Aorta (tissue), 5 donors: ENCODE measurements around the gene GUF1. TPM values are rescaled to one million over a fixed set of nuclear protein-coding genes. Genes with fewer than 3 reads are reported as not detected.

Experiments used
- ATAC-seq: fragments of 200-7000 bp; cut with Tn5 transposase; one replicate; pipeline ENCODE4 v1.9.1; 2022; ENCODE audit warnings: moderate library complexity; ENCODE audit not compliant: low FRiP score
- DNase-seq, 2 donors: peaks; one replicate each; pipeline ENCODE4 v3.0.0-alpha.2; 2020
- H3K27ac ChIP-seq, 2 donors: one replicate each; pipeline ENCODE4 v1.5.1; 2013; ENCODE audit warnings: low read length in 2 of 2, mild to moderate bottlenecking in 2 of 2, moderate library complexity in 2 of 2, control low read depth in 1 of 2, inconsistent platforms in 1 of 2, low read depth in 1 of 2
- H3K27me3 ChIP-seq, 2 donors: one replicate each; pipeline ENCODE4 v1.6.1; 2013; ENCODE audit warnings: control low read depth in 1 of 2, low read length in 1 of 2, mild to moderate bottlenecking in 1 of 2, moderate library complexity in 1 of 2; ENCODE audit not compliant: insufficient read depth in 2 of 2, control insufficient read depth in 1 of 2
- H3K36me3 ChIP-seq, 2 donors: one replicate each; pipeline ENCODE4 v1.6.1; 2013; ENCODE audit warnings: control low read depth in 1 of 2, low read length in 1 of 2, mild to moderate bottlenecking in 1 of 2; ENCODE audit not compliant: insufficient read depth in 2 of 2, control insufficient read depth in 1 of 2
- H3K4me1 ChIP-seq, 2 donors: one replicate each; pipeline ENCODE4 v1.6.1; 2013; ENCODE audit warnings: low read length in 2 of 2, control low read depth in 1 of 2, mild to moderate bottlenecking in 1 of 2, moderate library complexity in 1 of 2; ENCODE audit not compliant: insufficient read depth in 2 of 2, control insufficient read depth in 1 of 2
- H3K4me3 ChIP-seq, 2 donors: one replicate each; pipeline ENCODE4 v1.5.1; 2013; ENCODE audit warnings: low read length in 2 of 2, control low read depth in 1 of 2, mild to moderate bottlenecking in 1 of 2
- H3K9me3 ChIP-seq: one replicate; pipeline ENCODE4 v1.6.1; 2013; ENCODE audit warnings: mild to moderate bottlenecking, low read length; ENCODE audit not compliant: control insufficient read depth
- WGBS, 2 donors: extraction: QIAGEN DNeasy Blood & Tissue Kit; methylation state at CpG; one replicate each; pipeline ENCODE4 v1.1.7; 2013; 5-methylcytosine and 5-hydroxymethylcytosine counted together
- intact Hi-C, 2 donors: fragments of 100-400 bp; cut with DNase I; formaldehyde crosslinking; loops; one replicate each; pipeline versions ENCODE4 v1.14.2 to v1.15.0; 2022
- polyA plus RNA-seq, 2 donors: library from polyadenylated mRNA; stranded (reverse); fragments of 200-250 nt; gene quantifications; one replicate each; pipeline ENCODE4 v1.2.3, GENCODE V29; 2013
- total RNA-seq, 2 donors: library from RNA; stranded (reverse); fragmentation: NEBNext Ultra II Directional; extraction: Animal tissue kit (Norgen Biotek cat#: 25700); gene quantifications; one replicate each; pipeline ENCODE4 v1.2.1, GENCODE V29; 2021
- donor health status: healthy with polysubstance abuse.
- donor health status: Bipolar disorder and iron deficiency.
- donor health status: DM: no; HTN: no; CAD: no.
- donor health status: DM: no; HTN: no; CAD: no.
- donor health status: DM: yes; HTN: yes; CAD: no.

Gene GUF1
- total and polyA plus RNA-seq, 4 donors = 6.3 to 11.5 (median 9.7) TPM

DNA sequence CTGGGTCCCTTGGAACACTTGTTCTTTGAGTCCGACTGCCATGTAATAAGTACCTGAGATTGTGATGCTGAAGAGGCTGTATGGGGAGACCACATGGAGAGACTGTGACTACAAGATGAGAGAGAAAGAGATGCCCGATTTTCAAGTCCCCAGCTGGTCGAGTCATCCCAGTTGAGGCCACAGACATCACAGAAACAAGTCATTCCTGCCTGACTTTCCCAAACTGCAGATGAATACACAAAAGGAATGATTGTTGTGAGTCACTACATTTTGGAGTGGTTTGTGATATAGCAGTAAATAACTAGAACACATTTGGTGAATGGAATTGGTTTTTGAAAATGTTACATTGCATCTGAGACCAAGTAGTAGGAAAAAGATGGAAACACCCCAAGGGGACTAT is 17.8 kb upstream of the GUF1 start:
- Histone ChIP-seq H3K36me3 (no peaks in the 10 kb centered on the region), H3K4me3 (no peak overlapping the region), H3K9me3 (no peaks in the 10 kb centered on the region), H3K27me3 (no peaks in the 10 kb centered on the region), H3K4me1 (no peaks in the 10 kb centered on the region), H3K27ac (no peak overlapping the region)
- ATAC-seq = no peak
- WGBS, 2 donors = 45 to 48% methylated on average over 3 of the region's 3 CpGs
- intact Hi-C loops = no loop called here
- no peak for DNase-seq

DNA sequence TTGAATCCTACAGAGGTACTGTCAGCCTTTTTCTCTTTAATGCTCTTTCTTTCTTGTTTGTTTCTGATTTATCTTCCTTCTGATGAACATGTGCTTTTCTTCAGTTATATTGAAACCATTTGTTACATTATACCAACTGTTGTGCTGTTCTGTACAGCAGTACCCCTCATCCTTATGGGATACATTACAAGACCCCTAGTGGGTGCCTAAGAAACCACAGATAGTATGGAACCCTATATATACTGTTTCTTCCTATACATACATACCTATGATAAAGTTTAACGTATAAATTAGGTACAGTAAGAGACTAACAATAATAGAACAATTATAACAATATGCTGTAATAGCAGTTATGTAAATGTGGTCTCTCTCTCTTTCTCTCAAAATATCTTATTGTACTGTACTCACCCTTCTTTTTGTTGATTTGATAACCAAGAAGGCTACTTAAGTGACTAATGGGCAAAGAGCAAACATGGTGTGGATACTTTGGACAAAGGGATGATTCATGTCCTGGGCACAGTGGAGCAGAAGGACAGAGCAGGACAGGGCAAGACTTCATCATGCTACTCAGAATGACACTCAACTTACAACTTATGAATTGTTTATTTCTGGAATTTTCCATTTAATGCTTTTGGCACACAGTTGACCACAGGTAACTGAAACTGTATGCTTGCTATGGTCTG is 16.1 kb upstream of the GUF1 start:
- H3K4me1 ChIP-seq = no peaks in the 10 kb centered on the region
- no peaks in the 10 kb centered on the region for H3K9me3 ChIP-seq
- no peak overlapping the region for H3K27ac ChIP-seq
- no peaks in the 10 kb centered on the region for H3K36me3 ChIP-seq
- no peaks in the 10 kb centered on the region for H3K27me3 ChIP-seq
- no peak overlapping the region for H3K4me3 ChIP-seq
- DNase-seq (no peak), ATAC-seq (no peak)
- 81 to 84% methylated on average over 1 of the region's 1 CpG for WGBS, 2 donors
- intact Hi-C loops = no loop called here

DNA sequence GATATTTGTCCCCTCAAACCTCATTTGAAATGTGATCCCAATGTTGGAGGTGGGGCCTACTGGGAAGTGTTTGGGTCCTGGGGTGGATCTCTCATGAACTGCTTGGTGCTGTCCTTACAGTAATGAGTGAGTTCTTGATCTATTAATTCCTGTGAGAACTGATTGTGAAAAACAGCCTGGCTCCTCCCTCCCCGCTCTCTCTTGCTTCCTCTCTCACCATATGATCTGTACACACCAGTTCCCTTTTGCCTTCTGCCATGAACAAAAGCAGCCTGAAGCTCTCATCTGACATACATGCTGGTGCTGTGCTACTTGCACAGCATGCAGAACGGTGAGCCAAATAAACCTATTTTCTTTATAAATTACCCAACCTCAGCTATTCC is 15.6 kb upstream of the GUF1 start:
- no peaks in the 10 kb centered on the region for H3K4me1 ChIP-seq
- no peak for ATAC-seq
- H3K27ac ChIP-seq = no peak overlapping the region
- no peak for DNase-seq
- H3K27me3 ChIP-seq = no peaks in the 10 kb centered on the region
- no peak overlapping the region for H3K4me3 ChIP-seq
- 36 to 43% methylated on average over 2 of the region's 2 CpGs for WGBS, 2 donors
- no peaks in the 10 kb centered on the region for H3K36me3 ChIP-seq
- intact Hi-C loops = no loop called here
- no peaks in the 10 kb centered on the region for H3K9me3 ChIP-seq

DNA sequence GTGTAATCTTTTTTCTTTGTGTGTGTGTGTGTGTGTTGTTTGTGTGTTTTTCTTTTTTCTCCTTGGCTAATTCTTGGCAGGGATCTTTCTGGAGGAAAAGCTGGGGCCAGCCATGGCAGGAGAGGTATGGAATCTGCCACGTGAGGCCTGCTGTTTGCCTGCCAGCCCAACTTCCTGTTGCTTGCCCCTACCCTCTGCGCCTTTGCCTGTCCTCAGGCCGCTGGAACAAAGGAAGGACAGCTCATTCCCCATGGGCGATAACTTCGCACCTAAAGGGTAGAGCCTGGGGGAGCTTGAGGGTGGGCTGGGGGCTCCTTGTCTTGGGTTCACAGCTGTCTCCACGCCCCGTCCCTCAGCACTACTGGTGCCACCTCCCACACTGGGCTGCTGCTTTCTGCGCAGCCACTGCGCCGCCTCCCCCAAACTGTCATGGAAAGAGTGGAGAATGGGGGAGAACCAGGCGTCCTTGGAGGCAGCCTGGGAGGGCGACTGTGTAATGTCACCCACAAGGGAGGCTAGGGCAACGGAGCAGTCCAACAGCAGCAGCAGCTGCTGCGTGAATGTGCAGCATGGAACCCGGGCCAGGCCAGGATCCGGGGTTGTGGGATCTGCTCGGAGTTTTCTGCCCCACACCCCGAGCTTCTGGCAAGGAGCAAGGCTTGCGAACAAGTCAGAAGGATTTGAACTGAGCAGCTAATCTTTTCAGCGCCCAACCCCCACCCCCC is 14.5 kb upstream of the GUF1 start:
- DNase-seq = no peak
- Histone ChIP-seq H3K36me3 (no peaks in the 10 kb centered on the region), H3K27ac (no peak overlapping the region), H3K9me3 (no peaks in the 10 kb centered on the region), H3K27me3 (no peaks in the 10 kb centered on the region), H3K4me1 (no peaks in the 10 kb centered on the region), H3K4me3 (no peak overlapping the region)
- ATAC-seq = no peak
- WGBS, 2 donors = 92% methylated on average over 20 of the region's 20 CpGs
- intact Hi-C loops = no loop called here

DNA sequence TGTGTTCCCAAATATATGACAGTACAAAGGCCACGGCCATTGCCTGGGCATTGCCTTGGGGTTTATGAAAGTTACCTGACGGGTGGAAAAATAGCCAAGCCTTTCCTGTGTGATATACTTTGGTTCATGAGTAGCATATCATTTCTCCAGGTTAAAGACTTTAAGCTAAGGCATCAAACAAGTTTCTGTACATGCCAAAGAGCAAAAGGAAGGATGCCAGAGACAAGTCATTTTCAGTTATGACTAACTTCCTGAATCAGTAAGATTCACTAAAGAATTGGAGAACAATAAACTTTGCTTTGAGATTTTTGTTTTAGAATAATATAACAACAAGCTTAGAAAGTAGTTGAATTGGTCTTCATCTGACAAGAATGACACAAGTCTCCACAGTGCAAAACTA is 9.7 kb upstream of the GUF1 start:
- H3K9me3 ChIP-seq = no peaks in the 10 kb centered on the region
- ATAC-seq (no peak), DNase-seq (no peak)
- intact Hi-C loops = no loop called here
- H3K4me1 ChIP-seq = no peaks in the 10 kb centered on the region
- no peaks in the 10 kb centered on the region for H3K36me3 ChIP-seq
- no peak overlapping the region for H3K27ac ChIP-seq
- WGBS, 2 donors = 43 to 48% methylated on average over 2 of the region's 2 CpGs
- no peak overlapping the region for H3K4me3 ChIP-seq
- H3K27me3 ChIP-seq = no peaks in the 10 kb centered on the region

DNA sequence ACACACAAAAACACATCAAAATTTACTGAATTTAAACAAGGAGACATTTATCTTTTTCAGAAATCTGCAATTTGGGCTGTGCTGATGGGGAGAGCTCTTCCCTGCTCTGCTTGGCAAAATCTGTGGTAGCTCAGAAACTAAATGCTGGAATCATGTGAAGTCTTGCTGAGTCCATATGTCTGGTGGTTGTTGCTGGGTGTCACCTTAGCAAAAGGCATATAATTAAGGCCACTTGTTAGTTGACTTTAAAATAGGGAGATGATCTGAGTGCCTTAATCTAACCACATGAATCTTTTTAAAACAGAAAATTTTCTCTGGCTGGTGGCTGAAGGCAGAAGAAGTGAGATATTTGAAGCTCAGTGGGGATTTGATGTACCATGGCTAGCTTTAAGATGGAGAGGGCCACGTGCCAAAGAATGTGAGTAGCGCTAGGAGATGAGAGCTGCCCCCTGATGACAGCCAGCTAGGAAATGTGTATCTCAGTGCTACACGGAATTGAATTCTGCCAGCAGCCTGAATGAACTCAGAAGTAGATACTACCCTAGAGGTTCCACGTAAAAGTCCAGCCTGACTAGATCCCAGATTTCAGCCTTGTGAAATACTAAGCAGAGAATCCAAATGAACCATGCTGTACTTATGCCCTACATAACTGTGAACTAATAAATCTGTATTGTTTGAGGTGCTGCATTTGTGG is 7.6 kb upstream of the GUF1 start:
- 67% methylated on average over 4 of the region's 4 CpGs for WGBS, 2 donors
- intact Hi-C loops = no loop called here
- no peak for ATAC-seq

DNA sequence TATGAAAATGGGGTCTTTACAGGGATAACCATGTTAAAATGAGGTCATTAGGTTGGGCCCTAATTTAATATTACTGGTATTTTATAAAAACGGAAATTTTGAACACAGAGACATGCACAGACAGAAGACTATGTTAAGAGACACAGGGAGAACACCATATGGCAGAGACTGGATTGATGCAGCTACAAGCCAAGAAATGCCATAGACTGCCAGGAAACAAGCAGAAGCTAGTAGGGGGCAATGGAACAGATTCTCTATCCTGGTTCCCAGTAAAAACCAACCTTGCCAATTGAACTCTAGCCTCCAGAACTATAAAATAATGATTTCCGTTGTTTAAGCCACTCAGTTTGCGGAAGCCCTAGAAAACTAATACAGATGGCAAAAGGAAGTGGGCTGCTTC is 6.6 kb upstream of the GUF1 start:
- Histone ChIP-seq H3K27ac (no peak overlapping the region), H3K9me3 (no peaks in the 10 kb centered on the region), H3K36me3 (no peaks in the 10 kb centered on the region), H3K4me3 (no peak overlapping the region), H3K4me1 (no peaks in the 10 kb centered on the region), H3K27me3 (no peaks in the 10 kb centered on the region)
- ATAC-seq (no peak), DNase-seq (no peak)
- intact Hi-C loops = no loop called here
- WGBS, 2 donors = 87 to 92% methylated on average over 3 of the region's 3 CpGs

More for the DNA sequence above, 7.6 kb upstream of the GUF1 start:
- Histone ChIP-seq H3K36me3 (no peaks in the 10 kb centered on the region), H3K4me1 (no peaks in the 10 kb centered on the region), H3K4me3 (no peak overlapping the region), H3K27ac (no peak overlapping the region), H3K9me3 (no peaks in the 10 kb centered on the region), H3K27me3 (no peaks in the 10 kb centered on the region)
- no peak for DNase-seq

DNA sequence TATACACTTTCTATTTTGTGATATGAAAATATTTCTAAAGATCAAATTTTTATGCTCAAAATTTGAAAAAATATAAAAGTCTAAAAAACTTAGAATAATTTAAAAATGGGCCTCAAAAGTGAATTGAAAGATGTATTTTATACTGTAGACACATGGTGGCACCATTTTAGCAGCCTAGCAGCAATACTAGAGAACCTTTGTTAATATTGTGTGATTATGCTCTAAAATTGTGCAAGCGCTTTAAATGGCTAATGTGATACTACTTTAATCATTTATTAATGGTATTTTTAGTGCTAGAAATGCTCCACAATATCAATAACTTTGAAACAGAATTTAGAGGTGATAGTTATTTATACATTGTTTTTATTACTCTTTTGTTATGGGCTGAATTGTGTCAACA is 3.7 kb upstream of the GUF1 start:
- WGBS, 2 donors = 69 to 72% methylated on average over 1 of the region's 1 CpG
- Histone ChIP-seq H3K4me1 (no peaks in the 10 kb centered on the region), H3K27ac (no peak overlapping the region), H3K9me3 (no peaks in the 10 kb centered on the region), H3K36me3 (no peaks in the 10 kb centered on the region), H3K27me3 (no peaks in the 10 kb centered on the region), H3K4me3 (no peak overlapping the region)
- intact Hi-C loops = no loop called here
- ATAC-seq = no peak
- DNase-seq = no peak

DNA sequence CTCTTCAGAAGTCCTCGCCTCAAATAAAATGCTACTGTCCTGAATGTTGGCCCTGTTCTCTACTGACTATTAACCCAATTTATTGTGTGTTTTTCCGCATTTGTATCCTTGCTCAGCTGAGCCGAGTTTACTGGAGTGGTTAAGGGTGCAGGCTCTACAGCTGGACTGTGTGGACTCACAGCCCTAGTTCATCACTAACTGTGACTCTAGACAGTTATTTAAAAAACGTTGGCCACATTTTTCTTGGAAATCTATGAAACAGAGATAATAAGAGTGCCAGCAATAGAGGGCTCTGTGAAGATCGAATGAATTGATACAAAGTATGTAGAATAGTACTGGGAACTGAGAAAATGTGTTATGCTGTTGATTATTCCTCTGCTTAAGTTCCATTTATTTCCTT is 2.9 kb upstream of the GUF1 start:
- no peaks in the 10 kb centered on the region for H3K4me1 ChIP-seq
- DNase-seq (no peak), ATAC-seq (no peak)
- intact Hi-C loops = loop anchor here in 1 of 2 donors (5.0 kb wide), 1 partner anchor 52 kb away; the partner anchor contains the start of gene GNPDA2
- H3K9me3 ChIP-seq = no peaks in the 10 kb centered on the region
- no peak overlapping the region for H3K4me3 ChIP-seq
- 52 to 64% methylated on average over 5 of the region's 5 CpGs for WGBS, 2 donors
- no peak overlapping the region for H3K27ac ChIP-seq
- no peaks in the 10 kb centered on the region for H3K36me3 ChIP-seq
- no peaks in the 10 kb centered on the region for H3K27me3 ChIP-seq
